SHP77 treated with DMSO at 0.1 percent for 48 hours (cell line): ENCODE measurements around the gene RAD23B.
"Not testable (repeated sequence)": the region's sequence is repeated elsewhere in the genome, so short reads cannot be mapped to it uniquely, and the experiment has no call there.

Experiments
- DNase-seq: peaks from one replicate; lab custom pipeline; 2025; lab: John Stamatoyannopoulos, UW

The RAD23B gene

DNA sequence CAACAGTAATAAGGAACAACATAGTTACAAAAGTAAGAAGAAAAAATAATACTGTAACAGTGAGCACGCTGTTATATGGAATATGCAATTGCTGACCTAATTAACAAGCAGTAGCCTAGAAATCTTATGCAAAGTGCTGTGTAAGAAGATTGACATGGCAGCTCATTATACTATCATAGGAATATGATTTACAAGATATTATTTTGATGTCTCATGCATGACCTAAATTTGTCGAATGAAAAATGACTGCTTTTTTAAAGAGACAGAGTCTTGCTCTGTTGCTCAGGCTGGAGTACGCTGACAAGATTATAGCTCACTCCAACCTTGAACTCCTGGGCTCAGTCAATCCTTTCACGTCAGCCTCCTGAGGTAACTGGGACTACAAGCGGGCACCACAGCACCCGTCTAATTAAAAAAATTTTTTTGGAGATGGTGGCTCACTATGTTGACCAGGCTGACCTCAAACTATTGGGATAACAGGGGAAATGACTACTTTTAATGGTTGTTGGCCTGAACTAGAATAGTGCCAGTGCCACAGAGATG is 10.5 kb downstream of the RAD23B start:
- no peak for DNase-seq

DNA sequence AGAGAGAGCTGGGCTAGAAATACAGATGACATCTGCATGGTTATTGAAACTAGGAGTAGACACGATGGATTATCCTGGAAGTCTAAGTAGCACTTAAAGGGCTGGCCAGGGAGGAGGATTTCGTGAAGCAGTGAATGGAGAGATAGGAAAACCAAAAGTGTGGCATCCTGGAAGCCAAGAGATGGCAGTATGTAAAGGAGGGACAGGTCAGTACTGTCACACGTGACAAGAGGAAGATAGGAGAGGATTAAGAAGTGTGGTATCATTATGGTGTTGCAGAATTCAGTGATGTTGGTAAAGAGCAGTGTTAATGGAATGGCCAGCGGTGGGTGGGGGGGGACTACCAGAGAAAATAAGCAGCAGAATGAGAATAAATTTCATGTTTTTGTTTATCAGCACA is 11.7 kb downstream of the RAD23B start:
- DNase-seq = no peak

- no peak for DNase-seq
Measured at GRCh38 chr9:107295995-107296394, 12.9 kb downstream of the RAD23B start.

DNA sequence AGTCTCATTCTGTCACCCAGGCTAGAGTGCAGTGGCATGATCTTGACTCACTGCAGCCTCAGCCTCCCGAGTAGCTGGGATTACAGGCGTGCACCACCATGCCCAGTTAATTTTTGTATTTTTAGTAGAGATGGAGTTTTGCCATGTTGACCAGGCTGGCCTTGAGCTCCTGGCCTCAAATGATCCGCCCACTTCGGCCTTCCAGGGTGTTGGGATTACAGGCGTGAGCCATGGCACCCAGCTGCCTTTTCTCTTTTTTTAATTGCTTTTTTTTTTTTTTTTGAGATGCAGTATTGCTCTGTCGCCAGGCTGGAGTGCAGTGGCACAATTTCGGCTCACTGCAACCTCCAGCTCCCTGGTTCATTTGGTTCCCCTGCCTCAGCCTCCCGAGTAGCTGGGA is 13.5 kb downstream of the RAD23B start:
- DNase-seq = not testable (repeated sequence)

DNA sequence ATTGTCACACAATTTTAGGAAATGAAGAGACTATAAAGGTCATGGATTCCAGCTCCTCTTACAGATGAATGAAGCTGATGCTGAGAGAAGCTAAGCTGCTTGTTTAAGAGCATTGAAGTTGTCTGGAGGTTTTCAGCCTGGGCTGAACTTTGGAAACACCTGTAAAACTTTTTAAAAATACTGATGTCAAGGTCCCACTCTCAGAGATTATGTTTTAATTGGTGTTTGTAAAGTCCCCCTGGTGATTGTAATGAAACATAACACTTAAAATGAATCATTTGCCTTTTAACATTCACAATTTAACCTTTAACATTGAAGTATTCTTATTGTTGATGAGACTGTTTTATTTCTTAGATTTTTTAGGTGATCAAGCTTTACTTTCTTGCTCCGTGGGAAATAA is 16.4 kb downstream of the RAD23B start:
- DNase-seq = no peak

DNA sequence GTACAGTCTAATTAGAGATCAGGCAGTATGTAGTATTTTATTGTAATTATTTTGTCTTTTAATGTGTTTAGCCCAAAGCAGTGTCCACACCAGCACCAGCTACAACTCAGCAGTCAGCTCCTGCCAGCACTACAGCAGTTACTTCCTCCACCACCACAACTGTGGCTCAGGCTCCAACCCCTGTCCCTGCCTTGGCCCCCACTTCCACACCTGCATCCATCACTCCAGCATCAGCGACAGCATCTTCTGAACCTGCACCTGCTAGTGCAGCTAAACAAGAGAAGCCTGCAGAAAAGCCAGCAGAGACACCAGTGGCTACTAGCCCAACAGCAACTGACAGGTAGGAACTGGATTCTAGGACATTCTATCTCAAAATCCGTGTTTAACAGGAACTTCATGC is 23.2 kb downstream of the RAD23B start:
- no peak for DNase-seq

GRCh38 chr9:107307331-107307730 is 24.3 kb downstream of the RAD23B start:
- no peak for DNase-seq

GRCh38 chr9:107308461-107308860 is 25.4 kb downstream of the RAD23B start:
- DNase-seq = no peak

GRCh38 chr9:107309271-107309670 is 26.2 kb downstream of the RAD23B start:
- no peak for DNase-seq

- DNase-seq = no peak
Measured at GRCh38 chr9:107312376-107313050, 29.4 kb downstream of the RAD23B start.

- no peak for DNase-seq
Measured at GRCh38 chr9:107313555-107314096, 30.5 kb downstream of the RAD23B start.

- no peak for DNase-seq
Measured at GRCh38 chr9:107314763-107315162, 31.7 kb downstream of the RAD23B start.

- DNase-seq = no peak
Measured at GRCh38 chr9:107316795-107317661, 33.9 kb downstream of the RAD23B start.

GRCh38 chr9:107322643-107323042 is 39.6 kb downstream of the RAD23B start:
- DNase-seq = no peak

DNA sequence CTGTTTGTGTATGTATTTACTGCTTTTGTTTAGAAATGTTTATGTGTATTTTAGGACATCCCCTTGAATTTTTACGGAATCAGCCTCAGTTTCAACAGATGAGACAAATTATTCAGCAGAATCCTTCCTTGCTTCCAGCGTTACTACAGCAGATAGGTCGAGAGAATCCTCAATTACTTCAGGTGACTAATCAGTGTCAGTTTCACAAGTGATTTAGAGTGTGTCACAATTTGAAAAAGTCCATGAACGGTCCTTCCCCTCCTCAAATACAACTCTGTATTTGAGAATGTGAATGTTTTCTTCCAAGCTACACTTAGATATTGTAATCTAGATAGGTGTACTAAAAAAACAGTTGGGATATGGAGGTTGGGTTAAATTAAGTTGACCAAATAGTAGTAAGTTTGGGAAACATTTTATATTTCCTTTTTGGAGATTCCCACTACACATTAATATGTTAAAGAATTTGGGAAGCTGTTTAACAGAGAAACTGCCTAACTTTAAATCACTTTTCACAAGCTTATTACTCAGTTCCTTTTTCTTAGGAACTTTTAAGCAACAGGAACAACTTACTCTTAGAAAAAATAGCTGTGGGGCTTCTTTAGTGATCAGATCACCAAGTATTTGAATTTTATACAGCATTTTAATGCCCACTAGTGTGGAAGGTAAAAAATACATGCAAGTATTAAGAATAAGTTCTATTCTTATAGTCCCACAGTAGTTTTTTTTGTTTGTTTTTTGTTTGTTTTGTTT is 40.9 kb downstream of the RAD23B start:
- no peak for DNase-seq

GRCh38 chr9:107325842-107326241 is 42.8 kb downstream of the RAD23B start:
- DNase-seq = no peak

DNA sequence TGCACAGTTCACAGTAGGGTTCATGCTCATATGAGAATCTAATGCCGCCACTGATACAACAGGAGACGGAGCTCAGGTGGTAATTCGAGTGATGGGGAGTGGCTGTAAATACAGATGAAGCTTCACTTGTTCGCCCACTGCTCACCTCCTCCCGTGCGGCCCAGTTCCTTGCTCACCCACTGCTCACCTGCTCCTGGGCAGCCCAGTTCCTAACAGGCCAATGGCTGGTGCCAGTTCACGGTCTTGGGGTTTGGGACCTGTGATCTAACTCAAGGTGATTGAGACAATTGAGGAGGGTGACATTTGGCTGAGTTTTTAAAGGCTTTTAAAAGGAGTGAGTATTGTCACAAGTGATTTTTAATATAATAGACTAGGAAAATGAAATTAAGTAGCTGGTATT is 45.4 kb downstream of the RAD23B start:
- no peak for DNase-seq

DNA sequence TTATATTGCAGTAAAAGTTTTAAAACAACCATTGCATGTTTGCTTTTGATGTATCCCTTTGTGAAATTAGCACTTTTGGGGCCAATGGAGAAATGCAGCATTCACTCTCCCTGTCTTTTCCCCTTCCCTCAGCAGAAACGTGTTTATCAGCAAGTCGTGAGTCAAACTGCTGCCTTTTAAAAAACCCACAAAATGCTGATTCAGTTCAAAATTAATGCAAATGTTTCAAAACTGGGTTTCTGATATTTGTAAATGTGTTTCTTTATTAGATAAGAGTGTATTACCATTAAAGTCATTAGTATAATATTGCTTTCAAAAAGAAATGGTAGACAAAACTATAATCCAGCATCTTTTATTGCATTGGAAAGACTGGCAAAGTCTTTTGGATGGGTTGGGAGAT is 47.3 kb downstream of the RAD23B start:
- no peak for DNase-seq

- DNase-seq = no peak
Measured at GRCh38 chr9:107332883-107333282, 49.8 kb downstream of the RAD23B start.

- no peak for DNase-seq
Measured at GRCh38 chr9:107333363-107333762, 50.3 kb downstream of the RAD23B start.

- DNase-seq = no peak
Measured at GRCh38 chr9:107334103-107334776, 51.2 kb downstream of the RAD23B start.

GRCh38 chr9:107335331-107335730 is 52.3 kb downstream of the RAD23B start:
- no peak for DNase-seq
